Mesothelial cell of epicardium (in vitro differentiated cells): Measurements from ENCODE around the gene C5orf15. TPM values are rescaled to one million over a fixed set of nuclear protein-coding genes. Genes with fewer than 3 reads are reported as not detected.

Experiments
- DNase-seq, 2 experiments: peaks; one replicate each; pipeline ENCODE4 v3.0.0; 2021; ENCODE audit warnings: low spot score in 2 of 2; ENCODE audit not compliant: unreplicated experiment in 2 of 2
- H3K27ac Mint-ChIP-seq: 2 replicates; pipeline ENCODE4 v1.8.0; 2021; ENCODE audit warnings: mixed read lengths
- H3K27me3 Mint-ChIP-seq: 2 replicates; pipeline ENCODE4 v1.8.0; 2021; ENCODE audit warnings: low read depth, mixed read lengths
- H3K36me3 Mint-ChIP-seq: 2 replicates; pipeline ENCODE4 v1.8.0; 2021; ENCODE audit warnings: mixed read lengths
- H3K4me1 Mint-ChIP-seq: 2 replicates; pipeline ENCODE4 v1.8.0; 2021; ENCODE audit warnings: mixed read lengths
- H3K4me3 Mint-ChIP-seq: 2 replicates; pipeline ENCODE4 v1.8.0; 2021; ENCODE audit warnings: mild to moderate bottlenecking, moderate library complexity, mixed read lengths
- H3K9me3 Mint-ChIP-seq: 2 replicates; pipeline ENCODE4 v1.8.0; 2021; ENCODE audit warnings: mixed read lengths
- total RNA-seq: library from RNA; stranded (reverse); gene quantifications from 3 replicates; pipeline ENCODE4 v1.2.1, GENCODE V29; 2021
- TF ChIP-seq, protein P1 (sequence below): fragments of 200-600 bp; sonication (generic); IDR thresholded peaks from one replicate; pipeline ENCODE4 v1.5.0; 2021; ENCODE audit warnings: antibody characterized with exemption; ENCODE audit not compliant: unreplicated experiment

Gene C5orf15
- total RNA-seq, 1 donor from 2014 or later, result 44.2 TPM

DNA sequence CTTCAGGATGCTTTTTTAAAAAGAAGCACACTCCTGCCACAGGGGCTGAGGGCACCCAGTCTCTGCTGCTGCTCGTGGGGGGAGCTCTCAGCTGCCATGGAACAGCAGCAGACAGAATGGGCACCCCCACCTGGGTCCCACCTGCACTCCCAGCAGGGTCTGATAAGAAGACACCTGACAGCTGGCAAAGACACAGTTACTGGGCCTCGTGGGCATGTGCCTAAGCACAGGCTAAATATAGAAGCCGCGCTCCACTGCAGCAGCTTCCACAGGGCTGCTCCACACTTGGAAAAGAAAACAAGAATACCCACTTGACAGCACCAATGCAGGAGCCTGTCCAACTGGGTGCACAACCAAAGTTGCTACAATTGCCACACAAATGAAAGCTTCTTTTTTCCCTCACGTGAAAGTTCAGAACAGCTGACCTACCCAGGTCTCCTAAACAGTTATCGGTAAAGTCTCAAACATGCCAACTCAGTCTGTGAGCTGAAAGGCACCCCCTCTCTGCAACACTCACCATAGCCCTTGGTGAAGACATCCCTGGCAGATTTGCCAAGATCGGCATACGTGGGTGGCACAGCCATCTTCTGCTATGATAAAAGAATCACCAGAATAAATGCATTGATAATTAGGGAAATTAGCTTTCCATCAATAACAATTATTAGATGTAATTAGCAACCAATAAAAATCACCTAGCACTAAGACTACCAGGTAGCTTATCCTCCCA lies 24.2 kb upstream of the C5orf15 start:
- H3K4me3 Mint-ChIP-seq, result no peak overlapping the region
- H3K9me3 Mint-ChIP-seq, result no peaks in the 10 kb centered on the region
- DNase-seq, result no peak
- no peaks in the 10 kb centered on the region for H3K27me3 Mint-ChIP-seq
- TF ChIP-seq, protein P1, sequence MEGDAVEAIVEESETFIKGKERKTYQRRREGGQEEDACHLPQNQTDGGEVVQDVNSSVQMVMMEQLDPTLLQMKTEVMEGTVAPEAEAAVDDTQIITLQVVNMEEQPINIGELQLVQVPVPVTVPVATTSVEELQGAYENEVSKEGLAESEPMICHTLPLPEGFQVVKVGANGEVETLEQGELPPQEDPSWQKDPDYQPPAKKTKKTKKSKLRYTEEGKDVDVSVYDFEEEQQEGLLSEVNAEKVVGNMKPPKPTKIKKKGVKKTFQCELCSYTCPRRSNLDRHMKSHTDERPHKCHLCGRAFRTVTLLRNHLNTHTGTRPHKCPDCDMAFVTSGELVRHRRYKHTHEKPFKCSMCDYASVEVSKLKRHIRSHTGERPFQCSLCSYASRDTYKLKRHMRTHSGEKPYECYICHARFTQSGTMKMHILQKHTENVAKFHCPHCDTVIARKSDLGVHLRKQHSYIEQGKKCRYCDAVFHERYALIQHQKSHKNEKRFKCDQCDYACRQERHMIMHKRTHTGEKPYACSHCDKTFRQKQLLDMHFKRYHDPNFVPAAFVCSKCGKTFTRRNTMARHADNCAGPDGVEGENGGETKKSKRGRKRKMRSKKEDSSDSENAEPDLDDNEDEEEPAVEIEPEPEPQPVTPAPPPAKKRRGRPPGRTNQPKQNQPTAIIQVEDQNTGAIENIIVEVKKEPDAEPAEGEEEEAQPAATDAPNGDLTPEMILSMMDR, result no peak
- H3K36me3 Mint-ChIP-seq, result peaks cover 17% of the 10 kb centered on the region
- peaks cover 28% of the 10 kb centered on the region for H3K4me1 Mint-ChIP-seq
- no peak overlapping the region for H3K27ac Mint-ChIP-seq

DNA sequence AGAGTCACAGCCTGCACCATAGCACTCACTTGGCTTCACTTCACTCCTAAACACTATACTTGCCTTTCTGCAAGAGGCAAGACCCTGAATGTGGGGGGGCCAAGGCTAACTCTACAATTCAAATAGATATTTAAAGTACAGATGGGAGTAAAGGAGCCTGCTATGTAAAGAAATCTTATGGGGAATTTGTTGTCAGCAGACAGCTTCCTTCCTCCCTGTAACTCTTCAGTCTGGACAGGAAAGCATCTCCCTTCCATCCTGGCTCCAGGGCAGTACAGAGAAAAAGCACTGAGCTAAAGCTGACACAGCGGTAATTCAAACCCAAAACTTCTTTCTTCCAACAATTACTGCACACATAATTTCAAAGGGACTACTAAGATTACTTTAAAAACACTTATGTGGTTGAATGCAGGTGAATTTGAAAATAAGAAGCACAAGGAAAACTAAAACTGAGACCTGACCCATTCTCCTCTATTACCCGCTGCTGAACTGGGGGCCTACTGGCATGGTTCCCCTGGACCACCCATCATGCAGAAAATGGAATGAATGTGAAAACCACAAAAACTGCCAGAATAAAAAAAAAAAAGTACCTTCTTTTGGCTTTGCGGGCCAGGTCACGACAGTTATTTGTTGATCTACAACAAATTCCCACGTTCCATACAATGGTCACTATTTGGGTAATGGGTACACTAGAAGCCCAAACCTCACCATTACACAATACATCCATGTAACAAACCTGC lies 22.9 kb upstream of the C5orf15 start:
- DNase-seq, result no peak
- TF ChIP-seq, protein P1, result no peak
- Mint-ChIP-seq H3K4me3 (no peak overlapping the region), H3K27me3 (no peaks in the 10 kb centered on the region), H3K4me1 (peaks cover 28% of the 10 kb centered on the region), H3K27ac (no peak overlapping the region), H3K36me3 (peaks cover 21% of the 10 kb centered on the region), H3K9me3 (no peaks in the 10 kb centered on the region)

DNA sequence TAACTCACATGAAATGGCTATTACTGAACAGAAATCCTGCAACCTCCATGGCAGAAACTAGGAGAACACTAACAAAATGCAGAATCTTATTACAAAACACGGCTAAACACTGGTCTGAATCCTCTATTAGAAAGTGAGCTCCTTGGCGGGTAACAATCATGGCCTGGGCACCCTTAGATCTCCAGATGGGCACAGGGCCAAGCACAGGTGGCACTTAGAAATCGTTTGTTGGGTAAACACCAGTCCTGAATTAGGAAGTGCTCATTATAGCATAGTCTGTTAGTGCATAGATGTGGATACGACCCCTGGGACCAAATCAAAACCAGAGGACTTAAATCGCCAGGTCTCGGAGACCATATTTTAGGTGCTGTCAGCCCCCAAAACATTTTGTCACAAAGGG lies 22.0 kb upstream of the C5orf15 start:
- Mint-ChIP-seq H3K36me3 (peaks cover 27% of the 10 kb centered on the region), H3K9me3 (no peaks in the 10 kb centered on the region), H3K27ac (no peak overlapping the region), H3K27me3 (no peaks in the 10 kb centered on the region), H3K4me1 (peaks cover 22% of the 10 kb centered on the region), H3K4me3 (no peak overlapping the region)
- TF ChIP-seq, protein P1, result no peak
- DNase-seq, result no peak

DNA sequence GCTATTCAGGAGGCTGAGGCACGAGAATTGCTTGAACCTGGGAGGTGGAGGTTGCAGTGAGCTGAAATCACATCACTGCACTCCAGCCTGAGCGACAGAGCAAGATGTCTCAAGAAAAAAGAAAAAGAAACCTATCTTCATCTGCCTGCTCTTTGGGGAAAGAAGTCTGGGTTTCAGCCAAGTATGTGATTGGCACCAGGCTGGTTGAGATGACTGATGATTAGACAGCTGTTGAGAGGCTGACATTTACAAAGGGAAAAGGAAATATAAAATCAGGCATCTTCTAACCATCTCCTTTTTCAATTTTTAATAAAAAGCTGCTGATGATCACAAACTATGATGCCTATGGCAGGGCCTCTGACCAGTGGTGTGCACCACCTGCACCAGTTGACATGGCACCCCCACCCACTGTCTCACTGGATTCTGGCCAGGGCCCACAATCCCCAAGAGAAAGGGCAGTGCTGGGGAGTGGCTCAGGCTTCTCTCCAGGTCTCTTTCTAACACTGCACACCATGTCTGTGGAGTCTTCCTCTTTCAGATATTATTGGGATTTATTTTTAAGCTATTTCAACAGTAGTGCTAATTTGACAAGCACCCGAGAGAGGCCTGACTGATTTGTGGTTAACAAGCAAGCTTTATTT lies 17.2 kb upstream of the C5orf15 start:
- Mint-ChIP-seq H3K27ac (no peak overlapping the region), H3K9me3 (no peaks in the 10 kb centered on the region), H3K4me3 (no peak overlapping the region), H3K36me3 (peaks cover 43% of the 10 kb centered on the region), H3K27me3 (no peaks in the 10 kb centered on the region), H3K4me1 (no peaks in the 10 kb centered on the region)
- TF ChIP-seq, protein P1, result no peak
- DNase-seq, result no peak

DNA sequence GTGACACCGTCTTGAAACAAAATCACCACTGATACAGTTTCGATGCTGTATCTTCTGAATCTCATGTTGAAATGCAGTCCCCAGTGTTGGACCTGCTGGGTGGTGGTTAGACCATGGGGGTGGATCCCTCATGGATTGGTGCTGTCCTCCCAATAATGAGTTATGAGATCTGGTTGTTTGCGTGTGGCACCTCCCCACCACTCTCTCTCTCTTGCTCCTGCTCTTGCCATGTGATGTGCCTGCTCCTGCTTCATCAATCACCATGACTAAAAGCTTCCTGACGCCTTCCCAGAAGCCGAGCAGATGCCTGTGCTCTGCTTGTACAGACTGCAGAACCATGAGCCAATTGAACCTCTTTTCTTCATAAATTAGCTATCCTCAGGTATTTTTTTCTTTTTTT lies 15.2 kb upstream of the C5orf15 start:
- no peak for DNase-seq

More for the DNA sequence above, 15.2 kb upstream of the C5orf15 start:
- Mint-ChIP-seq H3K4me1 (no peaks in the 10 kb centered on the region), H3K4me3 (no peak overlapping the region), H3K9me3 (no peaks in the 10 kb centered on the region), H3K27ac (peak overlapping the region; percentile 21), H3K27me3 (no peaks in the 10 kb centered on the region), H3K36me3 (peaks cover 35% of the 10 kb centered on the region)
- TF ChIP-seq, protein P1, result no peak
